Ovary (tissue), 9 donors: Measurements from ENCODE around the gene TMEM219. TPM values are rescaled to one million over a fixed set of nuclear protein-coding genes. Genes with fewer than 3 reads are reported as not detected.

Experiments
- DNase-seq, 5 donors: peaks; one replicate each; pipeline ENCODE4 v3.0.0-alpha.2; 2019 to 2020
- H3K27ac ChIP-seq, 2 donors: fragments of 200-600 bp; one replicate each; pipeline versions ENCODE4 v1.5.1 to v1.8.0; 2019 to 2022
- H3K27me3 ChIP-seq: fragments of 200-600 bp; one replicate; pipeline ENCODE4 v1.8.0; 2022
- H3K36me3 ChIP-seq: fragments of 200-600 bp; sonication (generic); one replicate; pipeline ENCODE4 v1.5.1; 2019
- H3K4me1 ChIP-seq: one replicate; pipeline ENCODE4 v1.8.1; 2013; ENCODE audit warnings: mild to moderate bottlenecking, moderate library complexity; ENCODE audit not compliant: insufficient read depth
- H3K4me3 ChIP-seq: fragments of 200-600 bp; sonication (generic); one replicate; pipeline ENCODE4 v1.5.1; 2017
- H3K9me3 ChIP-seq, 2 donors: fragments of 200-600 bp in 1 of 2; sonication (generic) in 1 of 2; one replicate each; pipeline versions ENCODE4 v1.5.1 to v1.8.1; 2013 to 2019; ENCODE audit warnings: mild to moderate bottlenecking in 1 of 2, moderate library complexity in 1 of 2
- EP300 ChIP-seq: sonication (generic); formaldehyde crosslinking; IDR thresholded peaks from one replicate; pipeline ENCODE4 v1.6.1; 2017; ENCODE audit warnings: antibody characterized with exemption
- POLR2A ChIP-seq: fragments of 450-650 bp; IDR thresholded peaks from one replicate; pipeline ENCODE4 v1.6.1; 2017; ENCODE audit warnings: antibody characterized with exemption, mild to moderate bottlenecking, moderate library complexity
- WGBS, 3 donors: extraction: QIAGEN DNeasy Blood & Tissue Kit in 1 of 3; methylation state at CpG; one replicate each; pipeline versions ENCODE4 v1.1.5 to v1.1.7; 2013 to 2017; 5-methylcytosine and 5-hydroxymethylcytosine counted together
- intact Hi-C, 4 donors: fragments of 100-400 bp; cut with DNase I; formaldehyde crosslinking; loops; one replicate each; pipeline versions ENCODE4 v1.11.0 to v1.15.1; 2022 to 2023
- polyA plus RNA-seq, 2 donors: library from polyadenylated mRNA; stranded (reverse); fragments of 200-250 nt in 1 of 2; fragments of 350-450 nt in 1 of 2; fragmentation: Illumina TruSeq in 1 of 2; extraction: RNeasy Lipid Tissue Mini Kit (QIAGEN cat#74804) in 1 of 2; gene quantifications; one replicate each; pipeline ENCODE4 v1.2.3, GENCODE V29; 2013 to 2014
- total RNA-seq, 7 donors: library from RNA; depleted of rRNA in 2 of 7; stranded (reverse); fragments of >200 nt in 2 of 7; fragmentation: NEBNext Ultra II Directional in 3 of 7; extraction: Animal tissue kit (Norgen Biotek cat#: 25700) in 3 of 7; gene quantifications; one replicate each; pipeline versions ENCODE4 v1.1.0 to v1.2.4, GENCODE V29; 2016 to 2023
- TF ChIP-seq, protein P1 (sequence below), 3 donors: fragments of 450-650 bp in 2 of 3; fragments of 200-600 bp in 1 of 3; IDR thresholded peaks; one replicate each; pipeline versions ENCODE4 v1.5.1 to v1.8.0; 2016 to 2022; ENCODE audit warnings: antibody characterized with exemption in 3 of 3, mild to moderate bottlenecking in 1 of 3
- donor health status: DM: no; HTN: no; CAD: no; lungs with moderate emphysema.
- donor health status: DM: no; HTN: no; CAD: no.
- donor health status: Bipolar disorder and iron deficiency.
- donor health status: DM: yes; HTN: yes; CAD: no.
- donor health status: DM: no; HTN: no; CAD: no.
- donor health status: DM: yes; HTN: yes; CAD: no.

TMEM219 gene
- total and polyA plus RNA-seq, 9 donors, result 81.3 to 143 (median 87.4) TPM

DNA sequence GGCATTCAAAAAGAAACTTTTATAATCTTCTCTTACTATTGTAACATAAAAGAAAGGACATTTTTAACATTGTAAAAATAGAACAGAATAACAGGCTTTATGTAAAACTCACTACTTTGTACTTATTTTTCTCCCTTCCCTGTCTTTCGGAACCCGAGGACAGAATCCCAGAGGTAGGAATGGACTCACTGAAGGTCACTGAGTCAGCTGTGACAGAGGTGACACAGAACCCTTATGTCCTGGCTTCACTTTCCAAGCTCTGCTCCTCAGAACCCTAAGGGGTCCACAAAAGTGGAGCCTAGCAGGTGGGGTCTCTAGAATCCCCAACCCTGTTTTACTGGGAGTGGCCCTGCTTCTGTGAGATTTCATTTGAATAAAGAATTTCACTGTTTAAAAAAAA is 39.6 kb upstream of the TMEM219 start:
- TF ChIP-seq POLR2A (no peak), EP300 (no peak)
- TF ChIP-seq, protein P1, sequence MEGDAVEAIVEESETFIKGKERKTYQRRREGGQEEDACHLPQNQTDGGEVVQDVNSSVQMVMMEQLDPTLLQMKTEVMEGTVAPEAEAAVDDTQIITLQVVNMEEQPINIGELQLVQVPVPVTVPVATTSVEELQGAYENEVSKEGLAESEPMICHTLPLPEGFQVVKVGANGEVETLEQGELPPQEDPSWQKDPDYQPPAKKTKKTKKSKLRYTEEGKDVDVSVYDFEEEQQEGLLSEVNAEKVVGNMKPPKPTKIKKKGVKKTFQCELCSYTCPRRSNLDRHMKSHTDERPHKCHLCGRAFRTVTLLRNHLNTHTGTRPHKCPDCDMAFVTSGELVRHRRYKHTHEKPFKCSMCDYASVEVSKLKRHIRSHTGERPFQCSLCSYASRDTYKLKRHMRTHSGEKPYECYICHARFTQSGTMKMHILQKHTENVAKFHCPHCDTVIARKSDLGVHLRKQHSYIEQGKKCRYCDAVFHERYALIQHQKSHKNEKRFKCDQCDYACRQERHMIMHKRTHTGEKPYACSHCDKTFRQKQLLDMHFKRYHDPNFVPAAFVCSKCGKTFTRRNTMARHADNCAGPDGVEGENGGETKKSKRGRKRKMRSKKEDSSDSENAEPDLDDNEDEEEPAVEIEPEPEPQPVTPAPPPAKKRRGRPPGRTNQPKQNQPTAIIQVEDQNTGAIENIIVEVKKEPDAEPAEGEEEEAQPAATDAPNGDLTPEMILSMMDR (IDR thresholded peaks at IDR 0.05), result no peak
- no peak for DNase-seq
- Histone ChIP-seq H3K27ac (no peak overlapping the region), H3K4me1 (peaks cover 13% of the 10 kb centered on the region), H3K9me3 (no peaks in the 10 kb centered on the region), H3K27me3 (no peaks in the 10 kb centered on the region), H3K36me3 (no peaks in the 10 kb centered on the region), H3K4me3 (no peak overlapping the region)
- 87 to 91% (median 91%) methylated on average over 2 of the region's 2 CpGs for WGBS, 3 donors
- intact Hi-C loops, result loop anchor here in 1 of 4 donors (10.0 kb wide), 1 partner anchor 82 kb away; no protein-coding TSS in a partner anchor

DNA sequence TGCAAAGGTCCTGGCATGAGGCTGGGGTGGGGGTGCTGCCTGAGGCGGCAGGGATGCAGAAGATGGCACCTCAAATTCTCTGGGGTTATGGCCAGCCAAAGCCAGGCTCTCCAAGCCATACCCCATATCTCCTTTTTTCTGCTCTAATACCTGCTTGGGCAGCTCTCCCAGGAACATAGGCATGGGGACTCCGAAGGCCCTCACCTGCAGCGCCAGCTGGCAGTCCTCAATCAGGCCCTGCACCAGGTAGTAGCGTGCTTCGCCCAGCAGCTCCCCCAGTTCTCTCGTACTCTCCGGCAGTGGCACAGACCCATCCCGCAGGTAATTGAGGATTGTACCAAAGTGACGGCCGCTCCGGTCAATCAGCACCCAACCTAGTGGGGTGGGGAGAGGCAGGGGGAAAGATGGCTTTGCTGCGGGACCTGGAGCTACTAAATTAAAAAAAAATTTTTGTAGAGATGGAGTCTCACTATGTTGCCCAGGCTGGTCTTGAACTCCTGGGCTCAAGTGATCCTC is 38.8 kb upstream of the TMEM219 start:
- Histone ChIP-seq H3K4me3 (no peak overlapping the region), H3K36me3 (no peaks in the 10 kb centered on the region), H3K4me1 (peaks cover 13% of the 10 kb centered on the region), H3K27ac (no peak overlapping the region), H3K27me3 (no peaks in the 10 kb centered on the region), H3K9me3 (no peaks in the 10 kb centered on the region)
- intact Hi-C loops, result loop anchor here in 1 of 4 donors (10.0 kb wide), 1 partner anchor 82 kb away; no protein-coding TSS in a partner anchor
- 94 to 97% (median 95%) methylated on average over 12 of the region's 12 CpGs for WGBS, 3 donors
- TF ChIP-seq EP300, result no peak
- no peak for TF ChIP-seq POLR2A
- TF ChIP-seq, protein P1 (IDR thresholded peaks at IDR 0.05), result no peak
- peak in 1 of 5 donors; percentile 16 for DNase-seq

DNA sequence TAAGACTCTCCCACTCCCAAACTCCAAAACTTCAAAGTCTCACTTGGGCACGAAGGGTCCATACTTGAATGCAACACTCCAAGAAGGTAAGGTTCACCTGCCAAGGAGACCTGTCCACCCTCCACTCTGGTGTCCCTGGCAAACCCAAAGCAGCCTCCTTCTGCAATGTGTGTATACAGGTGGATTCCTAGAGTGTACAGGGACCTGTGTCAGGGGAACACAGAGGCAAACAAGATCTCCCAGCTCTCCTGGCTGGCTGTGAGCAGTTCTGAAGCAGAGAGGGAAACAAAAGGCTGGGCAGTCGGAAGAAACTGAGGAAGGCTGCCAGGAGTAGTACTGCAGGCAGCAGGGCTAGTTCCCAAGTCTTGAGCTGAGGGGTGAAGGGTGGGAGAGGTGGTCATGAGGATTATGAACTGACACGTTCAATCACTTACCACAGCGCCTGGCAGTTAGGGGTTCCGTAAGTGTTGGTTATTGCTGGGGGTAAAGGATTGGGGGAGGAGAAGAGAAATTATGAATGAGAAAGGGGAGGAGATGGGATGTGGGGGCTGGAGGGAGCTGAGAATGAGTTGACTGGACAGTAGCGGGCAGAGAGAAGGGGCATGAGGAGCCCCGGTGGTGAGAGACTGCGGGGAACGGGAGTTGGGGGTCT is 36.6 kb upstream of the TMEM219 start:
- no peaks in the 10 kb centered on the region for H3K36me3 ChIP-seq
- peaks cover 13% of the 10 kb centered on the region for H3K4me1 ChIP-seq
- intact Hi-C loops, result loop anchor here in 2 of 4 donors (5.0 to 10.0 kb wide), 2 partner anchors 77 to 80 kb away; no protein-coding TSS in a partner anchor
- no peaks in the 10 kb centered on the region for H3K27me3 ChIP-seq
- peak in 1 of 5 donors; percentile 26 for DNase-seq
- no peak overlapping the region for H3K27ac ChIP-seq
- H3K4me3 ChIP-seq, result peak overlapping the region; percentile 73
- WGBS, 3 donors, result 4 to 7% (median 4%) methylated on average over 8 to 9 of the region's 9 CpGs
- H3K9me3 ChIP-seq, result no peaks in the 10 kb centered on the region
- TF ChIP-seq, protein P1 (IDR thresholded peaks at IDR 0.05), result no peak
- TF ChIP-seq POLR2A (no peak), EP300 (no peak)

DNA sequence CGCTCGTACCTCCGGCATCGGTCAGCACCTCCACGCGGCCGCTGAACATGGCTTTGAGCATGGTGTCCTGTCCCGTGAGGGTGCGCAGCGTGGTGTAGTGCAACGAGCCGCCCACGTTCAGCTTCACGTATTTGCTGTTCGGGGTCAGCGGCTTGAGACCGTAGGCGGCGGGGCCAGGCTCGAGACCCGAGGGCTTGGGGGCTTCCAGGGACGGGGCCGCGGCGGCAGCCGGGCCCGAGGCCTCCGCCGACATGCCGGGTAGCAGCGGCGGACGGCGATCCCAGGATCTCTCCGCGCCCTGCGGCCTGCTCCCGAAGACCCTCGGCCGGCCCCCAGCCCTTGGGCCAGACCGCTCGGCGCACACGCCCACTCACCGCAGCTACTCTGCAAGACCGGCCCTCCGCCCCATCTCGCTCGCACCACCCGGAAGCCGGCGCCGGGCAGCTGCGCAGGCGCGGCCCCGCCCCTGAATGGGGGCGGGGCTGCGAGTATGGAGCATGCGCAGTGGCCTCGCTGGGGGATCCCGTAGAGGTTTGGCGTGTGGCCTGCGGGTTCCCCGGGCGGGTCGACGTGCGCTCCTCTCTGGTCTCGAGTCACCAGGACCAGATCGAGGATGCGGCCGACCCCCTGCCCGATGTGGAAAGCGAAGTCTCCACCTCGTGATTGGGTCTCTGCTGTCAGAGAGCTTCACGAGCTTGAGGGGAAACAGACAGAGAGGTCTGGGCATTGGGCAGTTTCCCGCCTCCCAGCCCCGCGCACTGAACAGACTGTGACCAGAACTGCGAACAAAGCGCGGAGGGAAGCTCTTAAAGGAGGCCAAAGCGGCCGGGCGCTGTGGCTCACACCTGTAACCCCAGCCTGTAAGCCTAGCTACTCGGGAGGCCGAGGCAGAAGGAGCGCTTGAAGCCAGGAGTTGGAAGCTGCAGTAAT is 35.8 kb upstream of the TMEM219 start, which contains the start of gene KCTD13:
Gene KCTD13, minus strand, starts transcription at position 446 of the 930 bp plus-strand sequence. Its CDS starts 193 bp downstream, at position 253.
- peak; percentile 89 for TF ChIP-seq POLR2A
- TF ChIP-seq, protein P1 (IDR thresholded peaks at IDR 0.05), result no peak
- no peaks in the 10 kb centered on the region for H3K36me3 ChIP-seq
- H3K4me3 ChIP-seq, result peak within 1 kb of the TSS; percentile 73
- intact Hi-C loops, result loop anchor here in 3 of 4 donors (2.0 to 10.0 kb wide), 3 partner anchors 35 to 79 kb away; no protein-coding TSS in a partner anchor
- 0 to 1% (median 0%) methylated on average over 81 to 89 of the region's 89 CpGs for WGBS, 3 donors
- DNase-seq, result peak; percentile 86 to 96 (median 90)
- H3K9me3 ChIP-seq, result no peaks in the 10 kb centered on the region
- H3K4me1 ChIP-seq, result peaks cover 13% of the 10 kb centered on the region
- no peaks in the 10 kb centered on the region for H3K27me3 ChIP-seq
- peak within 1 kb of the TSS; percentile 54 to 82 for H3K27ac ChIP-seq
